Measurements from ENCODE around the gene PRR7.

Gene PRR7

GRCh38 chr5:177456976-177457851 lies 10.6 kb downstream of the PRR7 start:
- Histone ChIP-seq H3K4me3 (ENCODE audit: low read depth in 1 of 2, low read length in 2 of 2) (no peak overlapping the region), H3K9me3 (ENCODE audit: control insufficient read depth in 1 of 2, low read length in 2 of 2) (no peaks in the 10 kb centered on the region), H3K27ac (ENCODE audit: low read length) (no peak overlapping the region), H3K4me1 (ENCODE audit: control insufficient read depth in 1 of 2, insufficient read depth in 2 of 2, low read length in 2 of 2) (peaks cover 0 to 35% of the 10 kb centered on the region in 2 donors), H3K36me3 (ENCODE audit: control insufficient read depth in 1 of 2, insufficient read depth in 2 of 2, low read length in 2 of 2) (peaks cover 0 to 28% of the 10 kb centered on the region in 2 donors), H3K27me3 (ENCODE audit: low read depth, low read length) (no peaks in the 10 kb centered on the region)

DNA sequence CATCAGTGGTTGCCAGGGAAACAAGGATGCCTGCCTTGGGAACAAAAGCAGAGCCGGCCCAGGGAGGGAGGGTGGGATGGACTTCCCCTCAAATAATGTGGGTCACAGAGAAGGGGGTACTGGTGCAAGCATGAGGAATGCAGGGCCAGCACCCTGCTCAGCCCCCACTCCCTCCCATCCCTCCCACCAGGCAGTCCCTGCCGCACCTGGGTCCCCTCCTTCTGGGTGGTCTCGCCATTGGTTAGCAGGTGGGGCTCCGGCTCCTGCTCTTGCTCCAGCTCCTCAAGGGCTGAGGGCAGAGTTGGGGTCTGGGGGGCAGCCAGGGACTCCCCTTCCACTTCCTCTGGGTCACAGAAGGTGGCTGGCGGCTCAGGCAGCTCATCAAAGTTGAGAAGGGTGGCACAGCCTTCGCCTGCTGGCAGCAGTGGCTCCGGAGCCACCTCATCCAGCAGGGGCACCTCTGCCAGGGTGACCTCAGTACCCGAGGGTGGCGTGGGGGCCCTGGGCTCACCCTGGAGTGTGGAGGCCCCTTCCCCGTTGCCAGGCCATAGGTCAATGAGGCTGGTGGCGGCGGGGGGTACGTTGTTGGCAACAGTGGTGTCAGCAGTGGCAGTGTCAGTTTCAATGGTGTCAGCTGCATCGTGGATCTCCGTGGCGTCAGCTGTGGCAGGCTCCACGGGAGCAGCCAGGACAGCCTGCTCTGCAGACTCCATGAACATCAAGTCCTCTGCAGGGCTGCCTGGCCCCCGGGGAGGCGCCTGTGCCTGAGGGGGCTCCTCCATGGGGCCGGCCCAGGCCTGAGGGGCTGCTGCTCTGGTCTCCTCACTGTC lies 11.5 kb downstream of the PRR7 start:
- Histone ChIP-seq H3K27ac (ENCODE audit: low read length) (no peak overlapping the region), H3K36me3 (ENCODE audit: control insufficient read depth in 1 of 2, insufficient read depth in 2 of 2, low read length in 2 of 2) (peaks cover 0 to 34% of the 10 kb centered on the region in 2 donors), H3K9me3 (ENCODE audit: control insufficient read depth in 1 of 2, low read length in 2 of 2) (no peaks in the 10 kb centered on the region), H3K4me1 (ENCODE audit: control insufficient read depth in 1 of 2, insufficient read depth in 2 of 2, low read length in 2 of 2) (peaks cover 0 to 35% of the 10 kb centered on the region in 2 donors), H3K27me3 (ENCODE audit: low read depth, low read length) (no peaks in the 10 kb centered on the region), H3K4me3 (ENCODE audit: low read depth in 1 of 2, low read length in 2 of 2) (no peak overlapping the region)

- peaks cover 0 to 31% of the 10 kb centered on the region in 2 donors for H3K4me1 ChIP-seq (ENCODE audit: control insufficient read depth in 1 of 2, insufficient read depth in 2 of 2, low read length in 2 of 2)
- no peaks in the 10 kb centered on the region for H3K9me3 ChIP-seq (ENCODE audit: control insufficient read depth in 1 of 2, low read length in 2 of 2)
- H3K27me3 ChIP-seq (ENCODE audit: low read depth, low read length), result no peaks in the 10 kb centered on the region
- H3K4me3 ChIP-seq (ENCODE audit: low read depth in 1 of 2, low read length in 2 of 2), result no peak overlapping the region
- no peak overlapping the region for H3K27ac ChIP-seq (ENCODE audit: low read length)
- peaks cover 4 to 34% of the 10 kb centered on the region in 2 donors for H3K36me3 ChIP-seq (ENCODE audit: control insufficient read depth in 1 of 2, insufficient read depth in 2 of 2, low read length in 2 of 2)
Observed at GRCh38 chr5:177458912-177459350, 12.3 kb downstream of the PRR7 start.

GRCh38 chr5:177459357-177459756 lies 12.7 kb downstream of the PRR7 start:
- H3K4me1 ChIP-seq (ENCODE audit: control insufficient read depth in 1 of 2, insufficient read depth in 2 of 2, low read length in 2 of 2), result peaks cover 0 to 27% of the 10 kb centered on the region in 2 donors
- no peaks in the 10 kb centered on the region for H3K9me3 ChIP-seq (ENCODE audit: control insufficient read depth in 1 of 2, low read length in 2 of 2)
- no peaks in the 10 kb centered on the region for H3K27me3 ChIP-seq (ENCODE audit: low read depth, low read length)
- no peak overlapping the region for H3K4me3 ChIP-seq (ENCODE audit: low read depth in 1 of 2, low read length in 2 of 2)
- no peak overlapping the region for H3K27ac ChIP-seq (ENCODE audit: low read length)
- peaks cover 4 to 34% of the 10 kb centered on the region in 2 donors for H3K36me3 ChIP-seq (ENCODE audit: control insufficient read depth in 1 of 2, insufficient read depth in 2 of 2, low read length in 2 of 2)

DNA sequence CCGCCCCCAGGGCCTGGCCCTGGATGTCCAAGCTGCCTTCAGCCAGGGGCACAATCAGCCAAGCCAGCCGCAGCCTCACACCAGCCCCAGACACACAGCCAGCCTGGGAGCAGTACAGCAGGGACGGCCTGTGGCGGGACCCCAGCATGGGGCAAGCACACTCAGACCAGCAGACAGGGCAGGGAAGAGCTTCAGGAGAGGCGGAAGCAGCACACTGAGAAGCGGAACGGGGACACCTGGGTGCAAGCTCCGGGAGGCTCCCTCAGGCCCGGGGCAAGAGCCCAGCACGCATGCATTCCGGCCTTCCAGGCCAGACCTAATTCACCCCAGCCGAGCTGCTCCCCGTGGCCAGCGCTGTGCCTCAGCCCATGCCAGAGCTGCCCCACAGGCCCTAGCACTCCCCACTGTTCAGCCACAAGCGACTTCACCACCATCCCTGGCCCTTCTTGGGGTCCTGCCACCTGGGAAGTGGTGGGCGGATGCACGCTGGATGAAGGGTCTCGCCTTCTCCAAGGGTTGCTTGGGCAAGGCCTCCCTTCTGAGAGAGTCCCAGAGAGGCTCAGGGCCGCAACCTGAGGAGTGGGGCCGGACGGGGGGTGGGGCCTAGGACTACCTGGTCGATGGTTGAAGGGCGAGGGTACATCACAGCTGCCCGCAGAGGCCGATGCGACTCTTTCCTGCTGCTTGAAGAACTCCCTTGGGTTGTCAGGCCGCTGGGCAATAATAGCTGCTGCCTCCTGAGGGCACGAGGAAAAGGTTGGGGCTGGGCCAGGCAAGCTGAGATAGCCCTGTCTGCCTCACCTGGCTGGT lies 13.4 kb downstream of the PRR7 start:
- Histone ChIP-seq H3K9me3 (ENCODE audit: control insufficient read depth in 1 of 2, low read length in 2 of 2) (no peaks in the 10 kb centered on the region), H3K4me1 (ENCODE audit: control insufficient read depth in 1 of 2, insufficient read depth in 2 of 2, low read length in 2 of 2) (peaks cover 0 to 25% of the 10 kb centered on the region in 2 donors), H3K27me3 (ENCODE audit: low read depth, low read length) (no peaks in the 10 kb centered on the region), H3K27ac (ENCODE audit: low read length) (no peak overlapping the region), H3K36me3 (ENCODE audit: control insufficient read depth in 1 of 2, insufficient read depth in 2 of 2, low read length in 2 of 2) (peaks cover 4 to 34% of the 10 kb centered on the region in 2 donors), H3K4me3 (ENCODE audit: low read depth in 1 of 2, low read length in 2 of 2) (no peak overlapping the region)

- H3K27ac ChIP-seq (ENCODE audit: low read length), result no peak overlapping the region
- H3K9me3 ChIP-seq (ENCODE audit: control insufficient read depth in 1 of 2, low read length in 2 of 2), result no peaks in the 10 kb centered on the region
- peaks cover 16 to 55% of the 10 kb centered on the region in 2 donors for H3K36me3 ChIP-seq (ENCODE audit: control insufficient read depth in 1 of 2, insufficient read depth in 2 of 2, low read length in 2 of 2)
- no peak overlapping the region for H3K4me3 ChIP-seq (ENCODE audit: low read depth in 1 of 2, low read length in 2 of 2)
- no peaks in the 10 kb centered on the region for H3K27me3 ChIP-seq (ENCODE audit: low read depth, low read length)
- peaks cover 0 to 5% of the 10 kb centered on the region in 2 donors for H3K4me1 ChIP-seq (ENCODE audit: control insufficient read depth in 1 of 2, insufficient read depth in 2 of 2, low read length in 2 of 2)
Observed at GRCh38 chr5:177462021-177462670, 15.5 kb downstream of the PRR7 start.

- Histone ChIP-seq H3K27ac (ENCODE audit: low read length) (no peak overlapping the region), H3K27me3 (ENCODE audit: low read depth, low read length) (no peaks in the 10 kb centered on the region), H3K9me3 (ENCODE audit: control insufficient read depth in 1 of 2, low read length in 2 of 2) (no peaks in the 10 kb centered on the region), H3K4me3 (ENCODE audit: low read depth in 1 of 2, low read length in 2 of 2) (no peak overlapping the region), H3K36me3 (ENCODE audit: control insufficient read depth in 1 of 2, insufficient read depth in 2 of 2, low read length in 2 of 2) (peaks cover 16 to 39% of the 10 kb centered on the region in 2 donors), H3K4me1 (ENCODE audit: control insufficient read depth in 1 of 2, insufficient read depth in 2 of 2, low read length in 2 of 2) (peaks cover 5 to 14% of the 10 kb centered on the region in 2 donors)
Observed at GRCh38 chr5:177465044-177465443, 18.4 kb downstream of the PRR7 start.

- Histone ChIP-seq H3K4me3 (ENCODE audit: low read depth in 1 of 2, low read length in 2 of 2) (no peak overlapping the region), H3K27me3 (ENCODE audit: low read depth, low read length) (no peaks in the 10 kb centered on the region), H3K9me3 (ENCODE audit: control insufficient read depth in 1 of 2, low read length in 2 of 2) (no peaks in the 10 kb centered on the region), H3K27ac (ENCODE audit: low read length) (no peak overlapping the region), H3K36me3 (ENCODE audit: control insufficient read depth in 1 of 2, insufficient read depth in 2 of 2, low read length in 2 of 2) (peaks cover 16 to 33% of the 10 kb centered on the region in 2 donors), H3K4me1 (ENCODE audit: control insufficient read depth in 1 of 2, insufficient read depth in 2 of 2, low read length in 2 of 2) (peaks cover 7 to 28% of the 10 kb centered on the region in 2 donors)
Observed at GRCh38 chr5:177466861-177467260, 20.2 kb downstream of the PRR7 start.

DNA sequence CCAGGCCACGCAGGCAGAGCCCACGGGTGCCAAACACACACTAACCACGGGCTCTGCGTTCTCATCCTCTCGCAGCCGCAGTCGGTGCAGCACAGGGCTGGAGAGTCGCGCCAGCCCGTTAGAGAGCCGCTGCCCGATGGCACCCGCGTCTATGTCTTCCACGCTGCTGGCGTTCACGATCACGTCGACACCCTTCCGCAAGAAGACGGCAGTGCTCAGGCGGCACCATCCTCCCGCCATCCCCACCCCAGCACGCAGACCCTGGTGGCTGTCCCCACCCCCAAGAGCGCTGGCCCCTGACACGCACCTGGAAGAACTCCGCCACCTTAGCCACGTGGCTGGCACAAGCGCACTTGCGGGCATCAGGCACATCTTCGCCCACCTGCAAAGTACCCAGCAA lies 20.8 kb downstream of the PRR7 start:
- no peak overlapping the region for H3K4me3 ChIP-seq (ENCODE audit: low read depth in 1 of 2, low read length in 2 of 2)
- H3K4me1 ChIP-seq (ENCODE audit: control insufficient read depth in 1 of 2, insufficient read depth in 2 of 2, low read length in 2 of 2), result peaks cover 12 to 34% of the 10 kb centered on the region in 2 donors
- H3K27me3 ChIP-seq (ENCODE audit: low read depth, low read length), result no peaks in the 10 kb centered on the region
- H3K9me3 ChIP-seq (ENCODE audit: control insufficient read depth in 1 of 2, low read length in 2 of 2), result no peaks in the 10 kb centered on the region
- H3K36me3 ChIP-seq (ENCODE audit: control insufficient read depth in 1 of 2, insufficient read depth in 2 of 2, low read length in 2 of 2), result peaks cover 16 to 30% of the 10 kb centered on the region in 2 donors
- no peak overlapping the region for H3K27ac ChIP-seq (ENCODE audit: low read length)

DNA sequence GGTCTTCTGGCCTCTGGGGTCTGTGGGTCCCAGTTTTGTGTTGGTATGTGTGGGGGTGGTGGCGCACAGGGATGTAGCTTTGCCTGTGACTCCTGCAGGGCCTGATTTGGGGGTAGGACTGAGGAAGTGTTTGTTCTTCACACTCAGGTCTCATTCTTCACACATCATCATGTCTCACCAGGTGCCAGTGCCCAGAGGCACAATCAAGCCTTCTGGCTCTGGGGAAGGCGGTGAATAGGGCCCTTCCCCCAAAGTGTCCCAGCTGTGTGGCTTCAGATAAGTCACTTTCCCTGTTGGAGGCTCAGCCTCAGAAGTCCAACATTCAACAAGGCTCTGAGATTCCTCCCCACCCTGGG lies 21.7 kb downstream of the PRR7 start:
- H3K9me3 ChIP-seq (ENCODE audit: control insufficient read depth in 1 of 2, low read length in 2 of 2), result no peaks in the 10 kb centered on the region
- no peak overlapping the region for H3K4me3 ChIP-seq (ENCODE audit: low read depth in 1 of 2, low read length in 2 of 2)
- no peaks in the 10 kb centered on the region for H3K27me3 ChIP-seq (ENCODE audit: low read depth, low read length)
- H3K27ac ChIP-seq (ENCODE audit: low read length), result no peak overlapping the region
- peaks cover 12 to 36% of the 10 kb centered on the region in 2 donors for H3K4me1 ChIP-seq (ENCODE audit: control insufficient read depth in 1 of 2, insufficient read depth in 2 of 2, low read length in 2 of 2)
- peaks cover 15 to 27% of the 10 kb centered on the region in 2 donors for H3K36me3 ChIP-seq (ENCODE audit: control insufficient read depth in 1 of 2, insufficient read depth in 2 of 2, low read length in 2 of 2)
